C4-2B (cell line): ENCODE data around the gene ALDH9A1.

Source experiments
- ZFX ChIP-seq: fragments of 450-650 bp; IDR thresholded peaks from 2 replicates; pipeline ENCODE4 v1.6.1; 2017
- TF ChIP-seq, protein P1 (sequence below): fragments of 450-650 bp; conservative IDR thresholded peaks from 2 replicates; pipeline ENCODE4 v1.5.1; 2017; ENCODE audit warnings: mild to moderate bottlenecking

DNA sequence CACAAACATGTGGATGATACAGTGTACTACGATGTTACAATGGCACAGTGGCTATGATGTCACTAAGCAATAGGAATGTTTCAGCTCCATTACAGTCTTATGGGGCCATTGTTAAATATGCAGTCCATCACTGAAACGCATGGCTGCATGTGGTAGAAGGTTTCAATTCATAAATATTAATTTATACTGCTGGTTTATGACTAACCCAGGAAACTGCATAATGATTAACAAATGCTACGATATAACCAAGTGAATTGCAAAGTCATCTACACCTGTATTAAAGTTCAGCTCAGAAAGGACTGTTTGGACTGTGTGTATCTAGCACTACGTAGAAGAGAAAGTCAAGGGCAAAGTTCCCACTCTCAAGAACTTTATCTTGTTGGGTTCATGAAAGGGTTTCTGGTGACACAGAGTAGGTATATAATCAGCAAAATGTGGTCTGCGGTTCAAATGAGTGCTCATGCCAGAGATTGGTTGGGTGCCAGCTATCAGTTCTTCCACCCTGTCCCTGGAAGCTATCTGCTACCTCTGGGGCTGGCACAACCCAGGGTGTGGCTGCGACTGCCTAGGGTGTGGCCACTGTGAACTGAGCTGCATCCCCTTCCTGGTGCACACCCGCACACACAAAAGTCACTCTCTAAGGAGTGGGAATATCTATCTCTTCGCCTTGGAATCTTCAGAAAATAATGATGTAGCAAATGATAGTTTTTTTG is 52.6 kb downstream of the ALDH9A1 start:
- TF ChIP-seq, protein P1, sequence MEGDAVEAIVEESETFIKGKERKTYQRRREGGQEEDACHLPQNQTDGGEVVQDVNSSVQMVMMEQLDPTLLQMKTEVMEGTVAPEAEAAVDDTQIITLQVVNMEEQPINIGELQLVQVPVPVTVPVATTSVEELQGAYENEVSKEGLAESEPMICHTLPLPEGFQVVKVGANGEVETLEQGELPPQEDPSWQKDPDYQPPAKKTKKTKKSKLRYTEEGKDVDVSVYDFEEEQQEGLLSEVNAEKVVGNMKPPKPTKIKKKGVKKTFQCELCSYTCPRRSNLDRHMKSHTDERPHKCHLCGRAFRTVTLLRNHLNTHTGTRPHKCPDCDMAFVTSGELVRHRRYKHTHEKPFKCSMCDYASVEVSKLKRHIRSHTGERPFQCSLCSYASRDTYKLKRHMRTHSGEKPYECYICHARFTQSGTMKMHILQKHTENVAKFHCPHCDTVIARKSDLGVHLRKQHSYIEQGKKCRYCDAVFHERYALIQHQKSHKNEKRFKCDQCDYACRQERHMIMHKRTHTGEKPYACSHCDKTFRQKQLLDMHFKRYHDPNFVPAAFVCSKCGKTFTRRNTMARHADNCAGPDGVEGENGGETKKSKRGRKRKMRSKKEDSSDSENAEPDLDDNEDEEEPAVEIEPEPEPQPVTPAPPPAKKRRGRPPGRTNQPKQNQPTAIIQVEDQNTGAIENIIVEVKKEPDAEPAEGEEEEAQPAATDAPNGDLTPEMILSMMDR: no peak
- TF ChIP-seq ZFX: no peak
